Measurements from ENCODE around the gene MRGPRX4.

Gene MRGPRX4

GRCh38 chr11:18222814-18223421 is 50.3 kb downstream of the MRGPRX4 start:
- Histone ChIP-seq H3K9ac (ENCODE audit: low read depth, low read length, poor library complexity, severe bottlenecking) (no peak overlapping the region), H3K9me2 (replicated peaks; ENCODE audit: low read depth, low read length) (no peaks in the 10 kb centered on the region), H3K4me1 (ENCODE audit: insufficient read depth, low read length, poor library complexity, severe bottlenecking) (no peaks in the 10 kb centered on the region), H3F3A (ENCODE audit: low read depth) (no peaks in the 10 kb centered on the region), H4K20me1 (ENCODE audit: insufficient read depth, low read length, poor library complexity, severe bottlenecking) (no peaks in the 10 kb centered on the region), H3K4me2 (ENCODE audit: low read depth, low read length, poor library complexity, severe bottlenecking) (no peak overlapping the region), H3K79me2 (ENCODE audit: insufficient read depth, low read length) (no peaks in the 10 kb centered on the region), H3K36me3 (ENCODE audit: insufficient read depth, low read length) (no peaks in the 10 kb centered on the region), H2AFZ (ENCODE audit: low read length) (no peak overlapping the region), H3K4me3 (ENCODE audit: low read length, poor library complexity, severe bottlenecking) (no peak overlapping the region), H3K9me3 (ENCODE audit: insufficient read depth, low read depth, low read length) (no peaks in the 10 kb centered on the region), H3K27me3 (ENCODE audit: insufficient read depth, low read length, poor library complexity, severe bottlenecking) (peaks cover 17% of the 10 kb centered on the region)
- TF ChIP-seq EZH2phosphoT487 (IDR thresholded peaks at IDR 0.05; ENCODE audit: borderline replicate concordance): no peak
- TF ChIP-seq, protein P1, sequence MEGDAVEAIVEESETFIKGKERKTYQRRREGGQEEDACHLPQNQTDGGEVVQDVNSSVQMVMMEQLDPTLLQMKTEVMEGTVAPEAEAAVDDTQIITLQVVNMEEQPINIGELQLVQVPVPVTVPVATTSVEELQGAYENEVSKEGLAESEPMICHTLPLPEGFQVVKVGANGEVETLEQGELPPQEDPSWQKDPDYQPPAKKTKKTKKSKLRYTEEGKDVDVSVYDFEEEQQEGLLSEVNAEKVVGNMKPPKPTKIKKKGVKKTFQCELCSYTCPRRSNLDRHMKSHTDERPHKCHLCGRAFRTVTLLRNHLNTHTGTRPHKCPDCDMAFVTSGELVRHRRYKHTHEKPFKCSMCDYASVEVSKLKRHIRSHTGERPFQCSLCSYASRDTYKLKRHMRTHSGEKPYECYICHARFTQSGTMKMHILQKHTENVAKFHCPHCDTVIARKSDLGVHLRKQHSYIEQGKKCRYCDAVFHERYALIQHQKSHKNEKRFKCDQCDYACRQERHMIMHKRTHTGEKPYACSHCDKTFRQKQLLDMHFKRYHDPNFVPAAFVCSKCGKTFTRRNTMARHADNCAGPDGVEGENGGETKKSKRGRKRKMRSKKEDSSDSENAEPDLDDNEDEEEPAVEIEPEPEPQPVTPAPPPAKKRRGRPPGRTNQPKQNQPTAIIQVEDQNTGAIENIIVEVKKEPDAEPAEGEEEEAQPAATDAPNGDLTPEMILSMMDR (conservative IDR thresholded peaks at IDR 0.05; ENCODE audit: low read length): no peak
